Trophoblast cell (in vitro differentiated cells and primary cell): Measurements from ENCODE around the gene RRBP1.

Source experiments
- DNase-seq, 2 donors: peaks; one replicate each; pipeline ENCODE4 v3.0.0-alpha.2; 2016
- H2AFZ ChIP-seq: 2 replicates; pipeline ENCODE4 v1.6.1; 2013; ENCODE audit warnings: low read length, moderate library complexity, mild to moderate bottlenecking; ENCODE audit not compliant: insufficient read depth, poor library complexity
- H2AK5ac ChIP-seq: 2 replicates; pipeline ENCODE4 v1.6.1; 2013; ENCODE audit warnings: mild to moderate bottlenecking, low read length
- H2BK120ac ChIP-seq: 2 replicates; pipeline ENCODE4 v1.6.1; 2013; ENCODE audit warnings: low read length, mild to moderate bottlenecking, moderate library complexity; ENCODE audit not compliant: insufficient read depth, poor library complexity
- H2BK12ac ChIP-seq: 2 replicates; pipeline ENCODE4 v1.6.1; 2013; ENCODE audit warnings: mild to moderate bottlenecking, low read length, moderate library complexity
- H2BK5ac ChIP-seq: 2 replicates; pipeline ENCODE4 v1.6.1; 2013; ENCODE audit warnings: low read length, low read depth, moderate library complexity, mild to moderate bottlenecking; ENCODE audit not compliant: poor library complexity
- H3K14ac ChIP-seq: 2 replicates; pipeline ENCODE4 v1.6.1; 2013; ENCODE audit warnings: mild to moderate bottlenecking, low read length
- H3K18ac ChIP-seq: 2 replicates; pipeline ENCODE4 v1.6.1; 2013; ENCODE audit warnings: mild to moderate bottlenecking, low read length
- H3K23ac ChIP-seq: 2 replicates; pipeline ENCODE4 v1.6.1; 2013; ENCODE audit warnings: low read length
- H3K27ac ChIP-seq: 2 replicates; pipeline ENCODE4 v1.5.1; 2013; ENCODE audit warnings: low read depth, mild to moderate bottlenecking, inconsistent platforms, low read length, moderate library complexity
- H3K27me3 ChIP-seq: 2 replicates; pipeline ENCODE4 v1.6.1; 2013; ENCODE audit warnings: inconsistent platforms, mild to moderate bottlenecking, low read length, moderate library complexity; ENCODE audit not compliant: insufficient read depth
- H3K36me3 ChIP-seq, 2 experiments: 1 replicate in 1 of 2; 2 replicates in 1 of 2; pipeline ENCODE4 v1.6.1; 2013; ENCODE audit warnings: low read length in 2 of 2, mild to moderate bottlenecking in 2 of 2, moderate library complexity in 1 of 2; ENCODE audit not compliant: insufficient read depth in 2 of 2, control insufficient read depth in 1 of 2
- H3K4ac ChIP-seq: 2 replicates; pipeline ENCODE4 v1.6.1; 2013; ENCODE audit warnings: low read depth, mild to moderate bottlenecking, low read length, moderate library complexity
- H3K4me1 ChIP-seq, 2 experiments: 1 replicate in 1 of 2; 2 replicates in 1 of 2; pipeline ENCODE4 v1.6.1; 2013; ENCODE audit warnings: low read length in 2 of 2, mild to moderate bottlenecking in 2 of 2, moderate library complexity in 1 of 2; ENCODE audit not compliant: insufficient read depth in 2 of 2, control insufficient read depth in 1 of 2
- H3K4me2 ChIP-seq: 2 replicates; pipeline ENCODE4 v1.6.1; 2013; ENCODE audit warnings: inconsistent platforms, mild to moderate bottlenecking, low read length, moderate library complexity
- H3K4me3 ChIP-seq: 2 replicates; pipeline ENCODE4 v1.5.1; 2013; ENCODE audit warnings: mild to moderate bottlenecking, low read depth, low read length, inconsistent platforms
- H3K79me1 ChIP-seq: one replicate; pipeline ENCODE4 v1.6.1; 2013; ENCODE audit warnings: low read length
- H3K79me2 ChIP-seq: 2 replicates; pipeline ENCODE4 v1.6.1; 2013; ENCODE audit warnings: low read length, mild to moderate bottlenecking; ENCODE audit not compliant: control insufficient read depth, insufficient read depth, poor library complexity
- H3K9ac ChIP-seq: 2 replicates; pipeline ENCODE4 v1.6.1; 2013; ENCODE audit warnings: mild to moderate bottlenecking, low read length
- H3K9me3 ChIP-seq: 2 replicates; pipeline ENCODE4 v1.6.1; 2013; ENCODE audit warnings: low read depth, mild to moderate bottlenecking, control low read depth, inconsistent platforms, low read length; ENCODE audit not compliant: insufficient read depth
- H4K12ac ChIP-seq: 2 replicates; pipeline ENCODE4 v1.6.1; 2013; ENCODE audit warnings: low read depth, mild to moderate bottlenecking, low read length, moderate library complexity
- H4K8ac ChIP-seq: 2 replicates; pipeline ENCODE4 v1.6.1; 2013; ENCODE audit warnings: low read depth, mild to moderate bottlenecking, low read length, moderate library complexity
- H4K91ac ChIP-seq: one replicate; pipeline ENCODE4 v1.6.1; 2013; ENCODE audit warnings: low read depth, mild to moderate bottlenecking, low read length, moderate library complexity
- WGBS: extraction: QIAGEN DNeasy Blood & Tissue Kit; methylation state at CpG from one replicate; pipeline ENCODE4 v1.1.7; 2013; ENCODE audit warnings: missing lambda C conversion rate; ENCODE audit not compliant: insufficient read length, insufficient coverage; ENCODE audit errors: extremely low coverage; 5-methylcytosine and 5-hydroxymethylcytosine counted together

Gene RRBP1

DNA sequence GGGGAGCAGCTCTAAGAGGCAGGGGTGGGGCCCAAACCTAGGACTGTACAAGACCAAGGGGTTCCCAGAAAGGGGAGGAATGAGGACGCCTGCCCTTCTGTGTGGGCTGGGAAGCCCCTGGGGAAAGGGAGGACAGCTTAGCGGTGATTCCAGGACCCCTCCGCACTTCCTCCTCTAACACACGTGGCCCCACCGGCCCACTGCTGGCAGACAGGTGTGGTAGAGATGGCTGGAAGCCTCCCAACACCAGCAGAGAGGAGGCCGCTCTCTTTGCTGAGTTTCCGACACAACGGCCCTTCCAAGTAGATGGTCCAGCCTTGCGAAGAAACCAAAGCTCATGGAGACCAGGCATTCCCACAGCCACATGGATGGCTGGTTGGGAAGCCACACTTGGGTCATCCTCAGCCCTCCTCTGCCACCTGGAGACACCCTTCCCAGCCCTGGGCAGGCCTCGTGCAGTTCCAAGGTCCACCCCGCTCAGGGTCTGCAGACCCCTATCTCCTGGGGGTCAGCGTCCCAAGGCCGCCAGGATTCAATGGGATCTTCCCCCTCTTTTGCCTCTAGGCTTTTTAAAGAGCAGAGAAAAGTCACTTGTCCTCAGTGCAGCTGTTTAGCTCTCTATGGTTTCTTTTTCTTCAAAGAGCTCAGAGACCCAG is 43.9 kb downstream of the RRBP1 start:
- Histone ChIP-seq H4K12ac (no peak overlapping the region), H3K36me3 (peaks cover 90 to 94% of the 10 kb centered on the region in 2 experiments), H3K4ac (no peak overlapping the region), H3K27me3 (no peaks in the 10 kb centered on the region), H3K4me2 (no peak overlapping the region), H2AK5ac (no peak overlapping the region), H2BK12ac (no peak overlapping the region), H3K23ac (no peak overlapping the region), H3K27ac (no peak overlapping the region), H3K14ac (no peak overlapping the region), H2BK120ac (no peak overlapping the region), H2BK5ac (no peak overlapping the region), H3K79me2 (no peaks in the 10 kb centered on the region), H3K79me1 (no peaks in the 10 kb centered on the region), H3K9me3 (peaks cover 3% of the 10 kb centered on the region), H3K4me3 (no peak overlapping the region), H4K8ac (no peak overlapping the region), H3K9ac (no peak overlapping the region), H2AFZ (no peak overlapping the region), H3K18ac (no peak overlapping the region), H3K4me1 (no peaks in the 10 kb centered on the region), H4K91ac (no peak overlapping the region)
- WGBS, result no CpG with 5 or more reads among the region's 13 CpGs
- no peak for DNase-seq

DNA sequence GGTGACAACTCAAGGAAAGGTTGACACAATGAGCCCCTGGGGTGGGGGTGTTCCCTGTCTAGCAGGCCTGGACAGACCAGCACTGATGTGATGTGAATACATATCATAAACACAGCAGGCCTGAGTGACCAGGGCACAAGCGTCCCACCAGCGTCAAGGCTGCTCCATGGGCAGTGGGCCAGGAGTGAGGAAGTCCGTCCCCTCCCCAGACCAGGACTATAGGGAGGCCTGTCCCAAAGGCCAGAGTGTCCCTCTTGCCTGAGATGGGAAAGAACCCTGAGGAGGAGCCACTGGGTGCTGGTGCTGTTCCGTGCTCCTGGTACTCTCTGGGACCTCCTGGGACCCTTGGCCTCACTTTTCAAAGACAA is 44.6 kb downstream of the RRBP1 start:
- Histone ChIP-seq H3K18ac (no peak overlapping the region), H3K9ac (no peak overlapping the region), H3K4ac (no peak overlapping the region), H3K79me2 (no peaks in the 10 kb centered on the region), H2BK12ac (no peak overlapping the region), H2BK5ac (no peak overlapping the region), H4K12ac (no peak overlapping the region), H3K23ac (no peak overlapping the region), H3K14ac (no peak overlapping the region), H2BK120ac (no peak overlapping the region), H3K9me3 (peaks cover 3% of the 10 kb centered on the region), H3K27me3 (no peaks in the 10 kb centered on the region), H3K4me2 (no peak overlapping the region), H3K4me3 (no peak overlapping the region), H4K91ac (no peak overlapping the region), H3K4me1 (no peaks in the 10 kb centered on the region), H4K8ac (no peak overlapping the region), H2AK5ac (no peak overlapping the region), H3K36me3 (peaks cover 90 to 94% of the 10 kb centered on the region in 2 experiments), H2AFZ (no peak overlapping the region), H3K79me1 (no peaks in the 10 kb centered on the region), H3K27ac (no peak overlapping the region)
- DNase-seq, result no peak
- WGBS, result no CpG with 5 or more reads among the region's 4 CpGs

DNA sequence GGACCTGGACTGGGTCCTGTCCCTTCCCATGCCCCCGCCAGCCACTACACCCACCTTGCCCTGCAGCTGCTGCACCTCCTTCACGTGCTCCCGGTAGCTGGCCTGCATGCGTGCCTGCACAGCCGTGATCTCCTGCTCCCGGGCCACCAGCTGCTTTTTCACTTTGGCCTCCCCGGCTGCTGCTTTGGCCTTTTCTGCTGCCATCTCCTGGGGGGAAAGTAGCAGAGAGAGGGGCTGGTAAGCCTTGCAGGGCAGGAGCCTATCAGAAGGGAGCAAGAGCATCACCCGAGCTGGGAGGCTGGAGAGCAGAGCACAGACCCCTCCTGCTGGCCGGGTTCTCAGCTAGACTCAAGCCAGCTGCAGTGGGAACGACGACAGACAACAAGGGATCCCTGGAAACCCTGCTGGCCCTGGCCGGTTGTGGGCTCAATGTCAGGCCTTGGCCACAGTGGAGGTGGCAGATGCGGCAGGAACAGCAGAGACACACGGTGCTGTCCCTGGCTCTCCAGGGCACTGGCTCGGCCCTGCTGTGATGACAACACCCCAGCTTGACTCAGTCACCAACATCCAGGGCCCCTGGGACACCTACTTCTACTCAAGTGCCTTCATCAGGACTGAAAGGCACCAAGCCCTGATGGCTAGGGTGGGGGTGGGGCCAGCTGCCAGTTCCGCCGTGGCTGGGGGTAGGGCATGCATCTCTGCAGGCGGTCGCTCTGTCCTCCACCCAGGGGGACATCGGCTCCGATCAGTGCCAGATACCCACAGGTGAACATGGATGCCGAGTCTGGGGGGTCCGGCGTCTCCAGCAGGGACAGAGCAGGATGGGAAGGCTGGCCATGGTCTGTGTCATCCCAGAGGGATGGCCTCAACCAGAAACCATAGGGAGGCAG is 45.3 kb downstream of the RRBP1 start:
- Histone ChIP-seq H3K14ac (no peak overlapping the region), H3K9ac (no peak overlapping the region), H3K27ac (no peak overlapping the region), H2AK5ac (no peak overlapping the region), H3K36me3 (peaks cover 89 to 94% of the 10 kb centered on the region in 2 experiments), H3K9me3 (peaks cover 3% of the 10 kb centered on the region), H3K4me1 (no peaks in the 10 kb centered on the region), H3K27me3 (no peaks in the 10 kb centered on the region), H4K12ac (no peak overlapping the region), H4K91ac (no peak overlapping the region), H3K23ac (no peak overlapping the region), H2BK120ac (no peak overlapping the region), H3K79me1 (no peaks in the 10 kb centered on the region), H4K8ac (no peak overlapping the region), H3K79me2 (no peaks in the 10 kb centered on the region), H3K4ac (no peak overlapping the region), H3K18ac (no peak overlapping the region), H3K4me3 (no peak overlapping the region), H2BK12ac (no peak overlapping the region), H2BK5ac (no peak overlapping the region), H2AFZ (no peak overlapping the region), H3K4me2 (no peak overlapping the region)
- no CpG with 5 or more reads among the region's 24 CpGs for WGBS
- DNase-seq, result no peak

DNA sequence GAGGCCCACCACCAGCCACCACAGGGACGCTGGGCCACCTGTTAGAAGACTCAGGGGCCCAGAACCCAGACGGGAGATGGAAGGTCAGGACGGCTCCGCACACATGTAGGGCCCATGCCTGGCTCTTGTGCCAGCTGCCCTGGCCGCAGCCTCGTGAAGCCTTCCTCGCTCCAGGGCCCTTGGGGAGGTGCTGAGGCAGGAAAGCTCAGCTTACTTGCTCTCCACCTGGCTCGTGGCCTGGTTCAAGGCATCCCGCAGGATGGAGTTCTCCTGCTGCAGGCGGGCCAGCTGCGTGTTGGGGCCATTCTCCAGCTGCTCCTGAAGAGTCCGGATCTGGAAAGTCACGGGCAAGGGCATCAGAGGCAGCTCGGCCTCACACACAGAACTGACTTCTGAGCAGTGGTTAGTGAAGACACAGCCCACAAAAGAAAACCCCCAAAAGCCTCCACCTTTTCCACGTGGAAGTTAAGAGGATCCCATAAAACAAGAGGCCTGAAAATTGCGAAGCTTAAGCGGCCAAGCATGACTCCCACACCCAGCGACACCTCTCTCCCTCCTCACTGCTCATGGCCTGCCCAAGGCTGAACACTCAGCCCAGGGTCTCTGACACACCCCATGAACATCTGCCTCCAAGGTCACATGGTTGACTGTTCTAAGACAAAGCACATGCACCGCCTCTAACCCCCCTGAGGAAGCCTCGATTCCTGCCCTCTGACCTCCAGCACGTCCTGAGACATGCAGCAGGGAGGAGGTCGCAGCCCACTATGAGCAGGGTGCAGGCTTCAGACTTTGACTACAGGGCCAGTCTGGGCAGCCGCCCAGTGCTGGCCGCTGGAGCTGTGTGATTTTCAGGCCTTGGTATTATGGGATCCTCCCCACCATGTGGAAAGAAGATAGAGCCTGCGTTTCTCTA is 46.5 kb downstream of the RRBP1 start:
- no peak overlapping the region for H2BK120ac ChIP-seq
- H3K79me2 ChIP-seq, result no peaks in the 10 kb centered on the region
- H3K9me3 ChIP-seq, result no peaks in the 10 kb centered on the region
- WGBS, result no CpG with 5 or more reads among the region's 25 CpGs
- no peak overlapping the region for H4K12ac ChIP-seq
- H3K79me1 ChIP-seq, result no peaks in the 10 kb centered on the region
- no peak overlapping the region for H3K4me2 ChIP-seq
- no peak overlapping the region for H4K8ac ChIP-seq
- H3K27ac ChIP-seq, result no peak overlapping the region
- H3K4ac ChIP-seq, result no peak overlapping the region
- no peaks in the 10 kb centered on the region for H3K27me3 ChIP-seq
- H3K23ac ChIP-seq, result no peak overlapping the region
- peaks cover 86 to 94% of the 10 kb centered on the region in 2 experiments for H3K36me3 ChIP-seq
- no peak overlapping the region for H3K9ac ChIP-seq
- H2BK5ac ChIP-seq, result no peak overlapping the region
- H4K91ac ChIP-seq, result no peak overlapping the region
- no peak overlapping the region for H2BK12ac ChIP-seq
- no peak overlapping the region for H2AK5ac ChIP-seq
- no peak for DNase-seq
- no peaks in the 10 kb centered on the region for H3K4me1 ChIP-seq
- H3K4me3 ChIP-seq, result no peak overlapping the region
- H3K14ac ChIP-seq, result no peak overlapping the region
- no peak overlapping the region for H3K18ac ChIP-seq
- H2AFZ ChIP-seq, result no peak overlapping the region
